Type B pancreatic cell (in vitro differentiated cells): ENCODE data around the gene HUS1. TPM values are rescaled to one million over a fixed set of nuclear protein-coding genes. Genes with fewer than 3 reads are reported as not detected.

Source experiments
- DNase-seq: peaks from one replicate; pipeline ENCODE4 v3.0.0; 2021; ENCODE audit warnings: mixed read lengths; ENCODE audit not compliant: unreplicated experiment; ENCODE audit errors: extremely low spot score
- H3K27ac Mint-ChIP-seq: 2 replicates; pipeline ENCODE4 v1.8.0; 2021; ENCODE audit warnings: mild to moderate bottlenecking, mixed read lengths
- H3K27me3 Mint-ChIP-seq: 2 replicates; pipeline ENCODE4 v1.8.0; 2021; ENCODE audit warnings: mixed read lengths
- H3K36me3 Mint-ChIP-seq: 2 replicates; pipeline ENCODE4 v1.8.0; 2021; ENCODE audit warnings: mixed read lengths
- H3K4me1 Mint-ChIP-seq: one replicate; pipeline ENCODE4 v1.8.0; 2021; ENCODE audit warnings: mixed read lengths; ENCODE audit not compliant: unreplicated experiment
- H3K4me3 Mint-ChIP-seq: 2 replicates; pipeline ENCODE4 v1.8.0; 2021; ENCODE audit warnings: mild to moderate bottlenecking, mixed read lengths
- H3K9me3 Mint-ChIP-seq: 2 replicates; pipeline ENCODE4 v1.8.0; 2021; ENCODE audit warnings: mixed read lengths
- CTCF ChIP-seq: fragments of 200-600 bp; sonication (generic); conservative IDR thresholded peaks from 2 replicates; pipeline ENCODE4 v1.5.0; 2021; ENCODE audit warnings: antibody characterized with exemption, mild to moderate bottlenecking
- total RNA-seq: library from RNA; stranded (reverse); gene quantifications from 2 replicates; pipeline ENCODE4 v1.2.1, GENCODE V29; 2021; ENCODE audit warnings: low replicate concordance

HUS1 gene
- total RNA-seq, 1 donor from 2014 or later: 34.5 TPM

GRCh38 chr7:47949703-47950102 lies 29.7 kb downstream of the HUS1 start:
- no peaks in the 10 kb centered on the region for H3K27me3 Mint-ChIP-seq
- H3K27ac Mint-ChIP-seq: peak overlapping the region; percentile 89
- H3K4me3 Mint-ChIP-seq: no peak overlapping the region
- DNase-seq: peak; percentile 3
- no peaks in the 10 kb centered on the region for H3K9me3 Mint-ChIP-seq
- H3K4me1 Mint-ChIP-seq: peaks cover 29% of the 10 kb centered on the region
- TF ChIP-seq CTCF: no peak
- peaks cover 10% of the 10 kb centered on the region for H3K36me3 Mint-ChIP-seq

- H3K27me3 Mint-ChIP-seq: no peaks in the 10 kb centered on the region
- peak within 1 kb of the TSS; percentile 21 for H3K27ac Mint-ChIP-seq
- TF ChIP-seq CTCF: no peak
- H3K4me1 Mint-ChIP-seq: peaks cover 34% of the 10 kb centered on the region
- no peaks in the 10 kb centered on the region for H3K9me3 Mint-ChIP-seq
- no peak for DNase-seq
- H3K4me3 Mint-ChIP-seq: no peak within 1 kb of the TSS
- H3K36me3 Mint-ChIP-seq: no peaks in the 10 kb centered on the region
Observed at GRCh38 chr7:47948141-47948790, 31.1 kb downstream of the HUS1 start, which contains the start of gene PKD1L1. Gene PKD1L1, minus strand, starts transcription at chr7:47948466. Its CDS starts 26 bp downstream, at chr7:47948440.

- Mint-ChIP-seq H3K27me3 (no peaks in the 10 kb centered on the region), H3K36me3 (no peaks in the 10 kb centered on the region), H3K4me3 (no peak overlapping the region), H3K4me1 (peaks cover 36% of the 10 kb centered on the region), H3K9me3 (no peaks in the 10 kb centered on the region), H3K27ac (no peak overlapping the region)
- no peak for TF ChIP-seq CTCF
- no peak for DNase-seq
Observed at GRCh38 chr7:47947355-47947749, 32.1 kb downstream of the HUS1 start.

- Mint-ChIP-seq H3K27ac (peak overlapping the region; percentile 30), H3K9me3 (no peaks in the 10 kb centered on the region), H3K4me1 (peaks cover 39% of the 10 kb centered on the region), H3K4me3 (no peak overlapping the region), H3K27me3 (no peaks in the 10 kb centered on the region), H3K36me3 (no peaks in the 10 kb centered on the region)
- TF ChIP-seq CTCF: no peak
- peak; percentile 42 for DNase-seq
Observed at GRCh38 chr7:47946581-47947354, 32.6 kb downstream of the HUS1 start.

GRCh38 chr7:47945261-47946015 lies 34.0 kb downstream of the HUS1 start:
- no peak overlapping the region for H3K4me3 Mint-ChIP-seq
- no peak overlapping the region for H3K27ac Mint-ChIP-seq
- H3K27me3 Mint-ChIP-seq: no peaks in the 10 kb centered on the region
- DNase-seq: peak; percentile 42
- TF ChIP-seq CTCF: peak; percentile 93
- no peaks in the 10 kb centered on the region for H3K36me3 Mint-ChIP-seq
- H3K9me3 Mint-ChIP-seq: no peaks in the 10 kb centered on the region
- peaks cover 34% of the 10 kb centered on the region for H3K4me1 Mint-ChIP-seq
